Superior temporal gyrus (tissue), 1 donor: Measurements from ENCODE around the gene SYT2.
"Not testable (repeated sequence)": the region's sequence is repeated elsewhere in the genome, so short reads cannot be mapped to it uniquely, and the experiment has no call there.

Experiments used
- DNase-seq: peaks from one replicate; pipeline ENCODE4 v3.0.0-alpha.2; 2016; ENCODE audit errors: extremely low spot score

SYT2 gene

GRCh38 chr1:202710070-202711045 lies at the start of gene SYT2:
Gene SYT2 (minus strand): TSS chr1:202710454. CDS start chr1:202605772, 104,682 bp downstream.
- no peak for DNase-seq

GRCh38 chr1:202756391-202756790 lies 46.1 kb upstream of the SYT2 start:
- no peak for DNase-seq

- no peak for DNase-seq
Observed at GRCh38 chr1:202754293-202754692, 44.0 kb upstream of the SYT2 start.

- DNase-seq, result no peak
Observed at GRCh38 chr1:202752774-202753173, 42.5 kb upstream of the SYT2 start.

GRCh38 chr1:202750761-202751160 lies 40.5 kb upstream of the SYT2 start:
- no peak for DNase-seq

GRCh38 chr1:202750024-202750423 lies 39.8 kb upstream of the SYT2 start:
- DNase-seq, result no peak

- DNase-seq, result no peak
Observed at GRCh38 chr1:202745323-202745888, 35.2 kb upstream of the SYT2 start.

GRCh38 chr1:202744770-202745169 lies 34.5 kb upstream of the SYT2 start:
- DNase-seq, result not testable (repeated sequence)

GRCh38 chr1:202742496-202742895 lies 32.2 kb upstream of the SYT2 start:
- DNase-seq, result no peak

- no peak for DNase-seq
Observed at GRCh38 chr1:202733251-202733650, 23.0 kb upstream of the SYT2 start.

GRCh38 chr1:202728951-202729350 lies 18.7 kb upstream of the SYT2 start:
- DNase-seq, result no peak

- no peak for DNase-seq
Observed at GRCh38 chr1:202725526-202725925, 15.3 kb upstream of the SYT2 start.

- DNase-seq, result no peak
Observed at GRCh38 chr1:202723708-202724107, 13.5 kb upstream of the SYT2 start.

GRCh38 chr1:202723046-202723445 lies 12.8 kb upstream of the SYT2 start:
- DNase-seq, result not testable (repeated sequence)

GRCh38 chr1:202716654-202717053 lies 6.4 kb upstream of the SYT2 start:
- no peak for DNase-seq

- DNase-seq, result not testable (repeated sequence)
Observed at GRCh38 chr1:202714202-202714601, 3.9 kb upstream of the SYT2 start.

- DNase-seq, result no peak
Observed at GRCh38 chr1:202713110-202713509, 2.9 kb upstream of the SYT2 start.

- DNase-seq, result no peak
Observed at GRCh38 chr1:202711949-202712635, 1.8 kb upstream of the SYT2 start.

- no peak for DNase-seq
Observed at GRCh38 chr1:202709276-202710041, 795 bp downstream of the SYT2 start.

GRCh38 chr1:202708456-202709275 lies 1.6 kb downstream of the SYT2 start:
- DNase-seq, result no peak

GRCh38 chr1:202706851-202707250 lies 3.4 kb downstream of the SYT2 start:
- no peak for DNase-seq
